ENCODE measurements around the gene TPCN2. TPM values are rescaled to one million over a fixed set of nuclear protein-coding genes. Genes with fewer than 3 reads are reported as not detected.

Gene TPCN2
- total RNA-seq, 1 experiment from 2014 or later = 20.6 TPM

DNA sequence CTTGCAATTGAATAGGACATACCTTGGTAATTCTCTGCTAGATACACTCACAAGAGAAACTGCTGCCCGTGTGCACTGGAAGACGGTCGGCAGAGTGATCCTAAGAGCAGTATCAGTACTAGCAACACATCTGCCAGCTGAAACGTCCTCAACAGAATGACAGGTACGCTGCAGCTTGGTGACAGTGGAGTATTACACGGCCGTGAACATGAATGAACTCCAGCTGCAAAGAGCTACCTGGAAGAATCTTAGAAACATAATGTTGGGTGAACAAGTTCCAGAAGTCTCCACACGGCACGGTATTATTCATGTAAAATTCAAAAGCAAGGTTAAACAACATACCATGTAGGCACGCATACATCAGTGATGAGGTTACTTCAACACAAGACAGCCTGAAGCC, 44.4 kb downstream of the TPCN2 start:
- Histone ChIP-seq H3K36me3 (ENCODE audit: control insufficient read depth, insufficient read depth, low read length) (no peaks in the 10 kb centered on the region), H3K27me3 (ENCODE audit: control insufficient read depth, insufficient read depth, low read length) (no peaks in the 10 kb centered on the region), H3K4me1 (ENCODE audit: control insufficient read depth, insufficient read depth, low read length) (peaks cover 7% of the 10 kb centered on the region), H3K4me3 (ENCODE audit: low read depth in 2 of 2, low read length in 2 of 2) (no peak overlapping the region), H3K27ac (ENCODE audit: low read length) (no peak overlapping the region), H3K9me3 (ENCODE audit: control insufficient read depth, insufficient read depth, low read depth, low read length) (no peaks in the 10 kb centered on the region)
- no peak for TF ChIP-seq REST (IDR thresholded peaks at IDR 0.05; ENCODE audit: insufficient read depth in 1 of 2, low read depth in 2 of 2, low read length in 1 of 2)
- no peak for TF ChIP-seq SIN3A (IDR thresholded peaks at IDR 0.05; ENCODE audit: borderline replicate concordance, insufficient read depth, low read depth, low read length)
- no peak for TF ChIP-seq POLR2AphosphoS5 (IDR thresholded peaks at IDR 0.05; ENCODE audit: low read depth, low read length)
- TF ChIP-seq TCF7L2 (IDR thresholded peaks at IDR 0.05; ENCODE audit: low read depth, low read length) = no peak
- TF ChIP-seq, protein P1, sequence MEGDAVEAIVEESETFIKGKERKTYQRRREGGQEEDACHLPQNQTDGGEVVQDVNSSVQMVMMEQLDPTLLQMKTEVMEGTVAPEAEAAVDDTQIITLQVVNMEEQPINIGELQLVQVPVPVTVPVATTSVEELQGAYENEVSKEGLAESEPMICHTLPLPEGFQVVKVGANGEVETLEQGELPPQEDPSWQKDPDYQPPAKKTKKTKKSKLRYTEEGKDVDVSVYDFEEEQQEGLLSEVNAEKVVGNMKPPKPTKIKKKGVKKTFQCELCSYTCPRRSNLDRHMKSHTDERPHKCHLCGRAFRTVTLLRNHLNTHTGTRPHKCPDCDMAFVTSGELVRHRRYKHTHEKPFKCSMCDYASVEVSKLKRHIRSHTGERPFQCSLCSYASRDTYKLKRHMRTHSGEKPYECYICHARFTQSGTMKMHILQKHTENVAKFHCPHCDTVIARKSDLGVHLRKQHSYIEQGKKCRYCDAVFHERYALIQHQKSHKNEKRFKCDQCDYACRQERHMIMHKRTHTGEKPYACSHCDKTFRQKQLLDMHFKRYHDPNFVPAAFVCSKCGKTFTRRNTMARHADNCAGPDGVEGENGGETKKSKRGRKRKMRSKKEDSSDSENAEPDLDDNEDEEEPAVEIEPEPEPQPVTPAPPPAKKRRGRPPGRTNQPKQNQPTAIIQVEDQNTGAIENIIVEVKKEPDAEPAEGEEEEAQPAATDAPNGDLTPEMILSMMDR (IDR thresholded peaks at IDR 0.05) = no peak
- intact Hi-C loops (cut with micrococcal nuclease; ENCODE audit: unreplicated experiment) = no loop called here
- no TSS peak for BruUV-seq (replicated peaks)
- ChIA-PET CTCF (no interaction called here), POLR2A (no interaction called here)
- in situ Hi-C loops (cut with HindIII; ENCODE audit: low pct_unique_long_range_greater_than_20kb, low sequenced_read_pairs) = no loop called here
- ATAC-seq = no peak
- no peak for DNase-seq (ENCODE audit: low read depth, low spot score)

DNA sequence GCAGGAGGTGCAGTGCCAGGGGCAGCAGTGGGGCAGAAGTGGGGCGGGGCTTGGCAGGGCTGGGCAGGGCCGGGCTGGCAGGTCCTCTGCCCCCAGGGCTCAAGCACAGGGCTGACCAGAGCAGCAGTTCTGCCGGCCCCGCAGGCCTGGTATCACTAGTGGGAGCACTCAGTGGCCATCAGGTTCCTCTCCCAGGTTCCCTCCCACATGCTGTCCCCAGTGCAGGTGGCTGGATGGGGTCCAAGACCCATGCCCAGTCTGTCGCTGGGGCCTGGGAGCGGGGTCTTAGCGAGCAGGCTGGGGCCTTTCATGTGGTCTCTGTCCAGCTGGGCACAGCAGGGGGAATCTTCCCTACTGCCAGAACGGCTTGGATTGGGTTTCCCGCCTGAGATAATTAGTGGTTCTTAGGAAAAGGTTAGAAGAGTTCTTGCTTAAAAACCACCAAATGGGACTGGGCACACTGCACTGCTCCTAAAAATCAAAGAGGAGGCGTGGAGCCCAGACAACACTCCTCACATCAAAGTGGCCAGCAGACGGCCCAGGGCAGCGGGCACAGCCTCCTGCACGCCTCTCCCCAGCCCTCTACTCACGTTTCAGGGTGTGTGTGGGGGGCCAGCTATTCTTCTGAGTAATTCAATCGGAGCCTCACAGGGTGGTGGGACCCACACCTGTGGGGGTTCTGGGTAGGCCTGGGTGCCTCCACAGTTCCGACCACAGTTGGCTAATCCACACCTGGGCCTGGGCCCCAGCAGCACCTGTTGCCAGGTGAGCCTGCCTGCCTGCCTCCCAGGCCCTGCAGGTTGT, 45.6 kb downstream of the TPCN2 start:
- in situ Hi-C loops (cut with HindIII; ENCODE audit: low pct_unique_long_range_greater_than_20kb, low sequenced_read_pairs) = no loop called here

More for the DNA sequence above, 45.6 kb downstream of the TPCN2 start:
- Histone ChIP-seq H3K9me3 (ENCODE audit: control insufficient read depth, insufficient read depth, low read depth, low read length) (no peaks in the 10 kb centered on the region), H3K27me3 (ENCODE audit: control insufficient read depth, insufficient read depth, low read length) (no peaks in the 10 kb centered on the region), H3K4me3 (ENCODE audit: low read depth in 2 of 2, low read length in 2 of 2) (no peak overlapping the region), H3K4me1 (ENCODE audit: control insufficient read depth, insufficient read depth, low read length) (peaks cover 1% of the 10 kb centered on the region; the same call in 1 of the 2 replicates), H3K36me3 (ENCODE audit: control insufficient read depth, insufficient read depth, low read length) (no peaks in the 10 kb centered on the region), H3K27ac (ENCODE audit: low read length) (no peak overlapping the region)
- intact Hi-C loops (cut with micrococcal nuclease; ENCODE audit: unreplicated experiment) = no loop called here
- ChIA-PET CTCF (no interaction called here), POLR2A (interaction anchor here (0.6 kb wide), 1 partner anchor 24 kb away, joined by 5 read pairs; no protein-coding TSS in a partner anchor)
- ATAC-seq (peak; percentile 32; the same call in 1 of the 2 replicates), DNase-seq (ENCODE audit: low read depth, low spot score) (no peak)
- BruUV-seq (replicated peaks) = no TSS peak
- TF ChIP-seq SIN3A (IDR thresholded peaks at IDR 0.05; ENCODE audit: borderline replicate concordance, insufficient read depth, low read depth, low read length) (0 out of 2 replicates have a peak, but pooled peaks have one; percentile 18), TCF7L2 (IDR thresholded peaks at IDR 0.05; ENCODE audit: low read depth, low read length) (no peak), POLR2AphosphoS5 (IDR thresholded peaks at IDR 0.05; ENCODE audit: low read depth, low read length) (0 out of 2 replicates have a peak, but pooled peaks have one; percentile 25), REST (IDR thresholded peaks at IDR 0.05; ENCODE audit: insufficient read depth in 1 of 2, low read depth in 2 of 2, low read length in 1 of 2) (no peak)
- TF ChIP-seq, protein P1 (IDR thresholded peaks at IDR 0.05) = no peak
